OCI-M2 (cell line): ENCODE measurements around the gene RMI1.
"Not testable (repeated sequence)": the region's sequence is repeated elsewhere in the genome, so short reads cannot be mapped to it uniquely, and the experiment has no call there.

Source experiments
- DNase-seq: peaks from one replicate; lab custom pipeline; 2025; ENCODE audit not compliant: unreplicated experiment; lab: John Stamatoyannopoulos, UW

Gene RMI1

DNA sequence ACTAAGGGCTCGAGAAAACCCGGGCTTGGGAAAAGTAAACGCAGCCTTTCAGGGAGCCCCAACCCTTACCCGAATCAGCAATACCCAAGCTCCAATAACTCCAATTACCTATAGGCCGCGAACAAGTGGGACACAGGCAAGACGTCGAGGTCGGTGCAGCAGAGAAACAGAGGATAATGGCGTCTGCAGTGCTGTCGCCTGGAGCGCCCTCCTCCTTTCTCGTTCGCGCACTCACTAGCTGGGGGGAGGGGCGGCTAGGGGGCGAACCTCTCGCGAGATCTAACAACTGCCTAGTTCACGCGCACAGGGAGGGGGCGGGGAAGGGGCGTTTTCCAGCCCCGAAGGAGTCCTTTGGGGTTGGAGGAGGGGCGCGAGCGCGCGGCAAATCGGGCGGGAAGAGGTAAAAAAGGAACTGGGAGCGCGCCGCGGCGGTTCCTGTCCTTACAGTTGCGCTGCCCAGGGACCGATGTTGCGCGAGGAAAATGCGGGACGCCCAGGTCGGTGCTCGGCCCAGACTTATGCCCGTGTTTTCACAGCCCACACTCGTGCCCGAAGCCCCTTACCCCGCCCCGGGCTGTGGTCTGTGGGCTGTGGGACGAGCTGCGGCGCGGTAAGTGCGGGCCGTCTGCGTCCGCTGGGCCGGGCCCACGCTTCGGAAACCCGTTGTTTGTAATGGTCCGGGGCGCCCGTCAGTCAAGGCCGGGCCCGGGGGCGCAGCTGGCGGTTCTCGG is at the start of gene RMI1:
RMI1 (plus strand) TSS at position 411 of the 731 bp plus-strand sequence. CDS start 20,182 bp downstream, outside the sequence.
- peak; percentile 92 for DNase-seq

DNA sequence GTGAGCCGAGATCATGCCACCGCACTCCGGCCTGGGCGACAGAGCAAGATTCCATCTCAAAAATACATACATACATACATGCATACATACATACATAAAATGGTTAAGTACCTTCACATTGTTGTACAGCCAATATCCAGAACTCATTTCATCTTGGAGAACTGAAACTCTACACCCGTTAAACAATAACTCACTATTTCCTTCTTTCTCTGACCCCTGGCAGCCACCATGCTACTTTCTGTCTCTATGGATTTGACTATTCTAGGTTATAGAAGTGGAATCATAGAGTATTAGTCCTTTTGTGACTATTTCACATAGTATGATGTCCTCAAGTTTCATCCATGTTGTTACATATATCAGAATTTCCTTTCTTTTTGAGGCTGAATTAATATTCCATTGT is 49.7 kb upstream of the RMI1 start:
- DNase-seq, result no peak

DNA sequence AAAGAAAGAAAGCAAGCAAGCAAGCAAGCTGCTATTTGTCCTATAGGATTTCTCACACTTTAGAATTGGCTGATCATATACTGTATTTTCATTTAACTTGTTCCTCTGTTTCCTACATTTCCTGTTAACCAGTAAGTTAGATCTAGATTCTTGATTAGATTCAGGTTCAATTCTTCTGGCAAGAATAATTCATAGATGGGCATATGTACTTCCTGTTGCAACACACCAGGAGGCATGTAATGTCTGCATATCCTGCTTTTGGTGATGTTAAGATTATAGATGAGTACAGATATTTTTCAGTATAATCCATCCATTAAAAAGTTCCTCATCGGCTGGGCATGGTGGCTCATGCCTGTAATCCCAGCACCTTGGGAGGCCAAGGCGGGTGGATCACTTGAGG is 48.6 kb upstream of the RMI1 start:
- DNase-seq, result no peak

DNA sequence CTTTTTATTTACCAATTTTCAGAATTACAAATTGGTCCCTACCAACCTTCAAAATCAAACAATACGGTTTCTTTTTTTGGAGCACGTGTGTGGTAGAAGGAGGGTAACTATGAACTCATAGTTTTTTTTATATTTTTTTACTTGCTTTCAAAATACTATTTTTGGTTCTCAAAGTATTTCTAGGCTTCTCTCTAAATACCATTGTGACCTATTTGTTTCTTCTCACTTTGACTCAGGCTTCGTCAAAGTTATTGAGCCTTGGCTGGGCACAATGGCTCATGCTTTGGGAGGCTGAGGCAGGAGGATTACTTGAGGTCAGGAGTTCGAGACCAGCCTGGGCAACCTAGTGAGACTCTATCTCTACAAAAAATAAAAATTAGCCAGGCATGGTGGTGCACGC is 47.8 kb upstream of the RMI1 start:
- no peak for DNase-seq

DNA sequence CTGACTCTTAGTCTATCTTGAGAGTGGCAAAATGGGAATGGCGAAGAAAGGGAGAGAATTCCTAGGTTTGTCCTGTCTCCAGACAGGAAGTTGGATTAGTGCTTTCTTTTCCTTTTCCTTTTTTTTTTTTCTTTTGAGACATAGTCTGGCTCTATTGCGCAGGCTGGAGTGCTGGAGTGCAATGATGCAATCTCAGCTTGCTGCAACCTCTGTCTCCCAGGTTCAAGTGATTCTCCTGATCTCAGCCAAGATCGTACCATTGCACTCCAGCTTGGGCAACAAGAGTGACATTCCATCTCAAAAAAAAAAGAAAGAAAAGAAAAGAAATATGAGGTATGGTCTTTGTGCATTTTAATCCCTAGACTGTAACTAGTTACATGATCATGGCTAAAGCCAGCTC is 46.8 kb upstream of the RMI1 start:
- no peak for DNase-seq

DNA sequence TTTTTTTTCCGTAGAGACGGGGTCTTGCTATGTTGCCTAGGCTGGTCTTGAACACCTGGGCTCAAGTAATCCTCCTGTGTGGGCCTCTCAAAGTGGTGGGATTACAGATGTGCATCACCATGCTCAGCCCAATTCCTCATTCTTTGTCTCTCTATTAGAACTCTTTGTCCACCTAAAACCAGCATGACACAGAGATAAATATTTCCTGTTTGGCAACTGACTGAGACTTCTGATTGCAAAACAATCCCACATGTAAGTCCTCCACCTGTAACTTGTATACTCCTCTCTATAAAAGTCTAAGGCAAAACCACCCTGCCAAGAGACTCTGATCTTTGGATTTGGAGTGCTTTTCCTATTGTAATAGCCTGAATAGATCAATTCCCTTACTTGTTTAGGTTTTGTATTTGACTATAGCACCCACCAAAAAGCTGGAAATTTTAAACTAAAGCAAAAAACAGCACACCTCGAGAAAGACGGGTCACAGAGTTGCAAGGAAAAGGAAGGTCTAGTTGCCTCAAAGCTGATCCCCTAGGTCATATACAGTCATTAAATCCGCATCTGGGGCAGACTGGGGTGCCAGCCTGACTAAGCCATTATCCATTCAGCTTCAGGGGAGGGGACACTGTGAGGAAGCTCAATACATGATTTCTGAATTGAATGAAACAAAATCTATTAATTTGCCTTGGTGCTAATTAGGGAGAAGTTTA is 45.9 kb upstream of the RMI1 start:
- no peak for DNase-seq

DNA sequence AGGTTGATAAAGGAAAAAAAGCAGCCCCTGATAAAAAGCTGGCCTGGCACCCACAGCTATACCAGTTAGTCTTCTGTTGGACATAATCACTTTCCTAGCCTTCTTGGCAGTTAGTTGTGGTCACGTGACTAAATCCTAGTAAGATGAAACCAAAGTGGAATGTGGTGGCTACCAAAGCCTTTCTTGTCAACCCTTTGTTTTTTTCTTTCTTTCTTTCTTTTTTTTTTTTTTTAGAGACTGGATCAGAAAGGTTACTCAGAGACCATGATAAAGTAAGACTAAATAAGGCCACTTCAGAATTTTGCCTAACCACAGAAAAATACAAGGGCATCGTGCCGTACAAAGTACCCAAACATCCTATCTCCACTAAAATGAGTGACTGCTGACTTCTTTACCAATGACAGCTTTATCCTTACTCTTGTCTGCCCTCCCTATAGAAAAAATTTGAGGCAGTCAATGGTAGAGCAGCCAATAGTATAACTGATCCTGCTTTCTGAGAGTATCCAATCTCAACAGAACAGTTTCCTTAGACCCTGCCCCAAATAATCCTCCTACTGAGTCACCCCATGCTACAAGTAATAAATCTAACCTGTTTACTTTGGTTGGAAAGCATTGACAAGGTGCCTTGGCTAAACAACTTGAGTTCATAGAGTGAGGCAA is 45.2 kb upstream of the RMI1 start:
- DNase-seq, result no peak

DNA sequence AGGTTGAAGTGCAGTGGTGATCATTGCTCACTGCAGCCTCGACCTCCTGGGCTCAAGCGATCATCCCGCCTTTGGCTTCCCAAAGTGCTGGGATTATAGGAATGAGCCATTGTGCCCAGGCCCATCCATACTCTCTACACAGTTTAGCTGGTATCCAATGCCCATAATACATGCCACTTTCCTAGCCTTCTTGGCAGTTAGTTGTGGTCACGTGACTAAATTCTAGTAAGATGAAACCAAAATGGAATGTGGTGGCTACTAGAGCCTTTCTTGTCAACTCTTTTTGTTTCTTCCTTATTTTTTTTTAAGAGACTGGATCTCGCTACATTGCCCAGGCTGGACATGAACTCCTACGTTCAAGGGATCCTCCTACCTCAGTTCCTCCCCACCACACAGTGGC is 44.1 kb upstream of the RMI1 start:
- no peak for DNase-seq

DNA sequence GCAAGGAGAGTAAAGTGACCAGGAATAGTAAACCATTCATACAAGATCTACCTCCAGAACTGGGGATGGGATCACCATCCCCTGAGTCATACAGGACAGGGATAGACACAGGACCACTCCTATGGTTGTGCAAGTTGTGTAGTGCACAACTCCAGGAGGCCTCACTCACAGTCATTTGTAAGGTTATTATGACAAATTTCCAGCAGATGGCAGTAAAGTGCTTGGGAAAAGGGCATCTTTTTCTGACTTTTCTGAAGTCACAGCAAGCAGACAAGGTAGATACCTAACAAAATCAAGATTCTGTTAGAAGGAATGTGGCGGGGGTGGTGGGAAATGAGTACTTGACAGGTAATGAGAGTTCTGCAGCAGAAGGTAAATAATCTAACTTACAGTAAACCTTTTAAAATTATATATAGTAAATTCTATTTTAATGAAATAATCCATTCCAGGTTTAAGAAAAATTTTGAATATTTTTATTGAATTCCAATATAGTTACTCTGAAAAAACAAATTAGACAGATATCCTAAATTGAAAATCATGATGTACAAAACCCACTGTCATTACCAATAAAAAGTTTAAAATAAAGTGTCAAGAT is 42.6 kb upstream of the RMI1 start:
- DNase-seq, result no peak

DNA sequence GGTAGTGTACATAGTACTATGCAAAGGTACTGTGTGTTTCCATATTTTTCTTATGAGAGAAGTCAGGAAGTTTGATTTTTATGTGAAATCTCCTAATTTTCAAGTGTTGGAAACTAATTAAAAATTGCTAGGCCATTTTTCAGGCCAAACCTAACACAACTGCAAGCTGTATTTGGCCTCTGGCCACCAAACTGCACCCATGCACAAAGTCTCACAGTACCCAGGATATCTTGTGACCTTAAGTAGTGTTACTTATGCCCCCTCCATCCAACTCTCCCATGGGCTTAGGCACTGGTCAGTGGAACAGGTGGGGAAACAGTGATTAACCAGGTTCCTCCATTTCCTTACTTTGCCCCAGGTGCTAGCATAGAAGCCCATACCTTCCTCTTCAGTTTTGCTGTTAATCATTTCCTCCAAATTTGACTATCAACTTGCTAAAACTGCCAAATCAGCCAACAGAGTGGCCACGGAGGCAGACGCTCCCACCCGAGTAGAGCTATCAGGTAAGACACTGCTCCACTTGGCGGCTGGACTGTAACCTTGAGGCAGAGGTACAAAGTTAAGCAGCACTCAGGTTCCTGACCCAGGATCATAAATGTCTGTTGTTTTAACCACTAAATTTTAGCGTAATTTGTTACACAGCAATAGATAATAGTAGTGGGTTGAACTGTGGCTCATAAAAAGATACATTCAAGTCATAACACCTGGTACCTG is 39.9 kb upstream of the RMI1 start:
- DNase-seq, result no peak

DNA sequence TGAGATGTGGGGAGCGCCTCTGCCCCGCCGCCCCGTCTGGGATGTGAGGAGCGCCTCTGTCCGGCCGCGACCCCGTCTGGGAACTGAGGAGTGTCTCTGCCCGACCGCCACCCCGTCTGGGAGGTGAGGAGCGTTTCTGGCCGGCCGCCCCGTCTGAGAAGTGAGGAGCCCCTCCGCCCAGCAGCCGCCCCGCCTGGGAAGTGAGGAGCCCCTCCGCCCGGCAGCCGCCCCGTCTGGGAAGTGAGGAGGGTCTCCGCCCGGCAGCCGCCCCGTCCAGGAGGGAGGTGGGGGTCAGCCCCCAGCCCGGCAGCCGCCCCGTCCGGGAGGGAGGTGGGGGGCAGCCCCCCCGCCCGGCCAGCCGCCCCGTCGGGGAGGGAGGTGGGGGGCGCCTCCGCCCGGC is 32.5 kb upstream of the RMI1 start:
- DNase-seq, result not testable (repeated sequence)

DNA sequence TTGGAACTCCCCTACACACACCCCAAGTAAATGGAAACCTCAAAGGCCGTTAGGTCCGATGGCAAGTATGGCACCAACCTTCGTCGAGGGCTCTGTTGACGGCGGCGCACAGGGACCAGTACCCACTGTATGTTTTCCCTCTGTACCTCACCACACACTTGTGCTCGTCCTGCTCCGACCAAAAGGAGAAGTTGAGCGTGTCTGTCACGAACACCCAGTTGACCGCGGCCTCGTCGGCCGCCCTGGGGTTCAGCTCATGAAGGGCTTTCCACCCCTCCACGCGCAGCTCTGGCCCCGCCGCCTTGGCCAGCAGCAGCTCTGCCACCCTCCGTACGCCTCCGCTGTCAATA is 24.5 kb upstream of the RMI1 start:
- no peak for DNase-seq

DNA sequence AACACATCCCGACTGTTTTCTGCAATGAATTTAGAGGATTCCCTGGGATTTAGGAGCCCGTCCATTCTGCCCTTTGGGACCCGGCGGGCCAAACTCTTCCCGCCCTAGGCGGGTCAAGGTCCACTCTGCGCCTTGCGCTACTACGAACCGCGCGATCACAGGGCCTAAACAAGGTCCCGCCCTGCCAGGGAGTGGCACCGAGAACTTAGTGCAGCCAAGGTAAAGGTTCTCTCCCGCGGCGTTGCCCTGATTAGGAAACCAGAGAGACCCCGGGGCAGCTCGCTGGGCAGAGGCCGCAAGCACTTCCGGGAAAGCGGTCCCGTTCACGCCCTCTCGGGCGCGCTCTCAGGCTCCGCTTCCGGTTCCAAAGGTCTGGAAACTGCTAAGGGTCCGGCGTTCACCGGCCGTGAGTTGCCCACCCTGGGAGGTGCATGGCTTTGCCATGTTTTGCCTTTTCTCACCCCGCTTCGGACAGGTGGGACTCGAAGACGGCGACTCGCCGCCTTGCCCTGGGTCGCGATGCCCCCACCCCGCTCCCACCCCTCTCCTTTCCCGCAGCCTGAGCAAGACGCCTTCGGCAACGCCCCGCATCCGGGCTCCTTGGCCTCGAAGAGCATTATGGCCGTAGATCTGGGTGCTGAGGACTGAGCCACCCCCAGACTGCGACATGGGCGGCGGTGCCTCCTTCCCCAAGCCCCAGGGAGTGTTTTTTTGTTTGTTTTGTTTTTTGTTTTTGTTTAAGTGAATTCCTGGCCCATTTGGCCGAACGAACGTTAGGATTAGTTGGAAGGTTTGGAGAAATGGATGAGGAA is 24.0 kb upstream of the RMI1 start:
- DNase-seq, result no peak

DNA sequence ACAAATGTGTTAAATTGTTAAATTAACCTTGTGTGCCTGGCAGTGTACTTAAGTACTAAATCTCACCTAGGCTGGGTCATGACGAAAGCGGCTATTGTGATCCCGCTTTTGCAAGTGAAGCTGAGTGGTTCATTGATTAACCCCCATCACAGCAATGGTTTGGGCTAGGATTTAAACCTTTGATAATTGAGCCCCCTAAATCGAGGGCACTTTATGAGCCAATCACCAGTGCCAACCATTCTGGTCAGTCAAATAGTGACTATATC is 23.4 kb upstream of the RMI1 start:
- no peak for DNase-seq

DNA sequence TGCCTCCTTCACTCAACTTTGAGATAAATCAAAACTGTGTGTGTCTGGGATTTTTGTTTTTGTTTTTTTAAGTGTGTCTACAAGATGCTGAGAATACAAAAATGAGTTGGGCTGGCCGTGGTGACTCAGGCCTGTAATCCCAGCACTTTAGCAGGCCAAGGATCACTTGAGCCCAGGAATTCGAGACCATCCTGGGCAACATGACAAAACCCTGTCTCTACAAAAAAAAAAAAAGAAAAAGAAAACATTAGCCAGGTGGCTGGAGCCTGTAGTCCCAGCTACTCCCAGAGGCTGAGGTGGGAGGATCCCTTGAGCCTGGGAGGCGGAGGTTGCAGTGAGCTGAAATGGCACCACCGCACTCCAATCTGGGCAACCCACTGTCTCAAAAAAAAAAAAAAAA is 21.5 kb upstream of the RMI1 start:
- DNase-seq, result no peak

DNA sequence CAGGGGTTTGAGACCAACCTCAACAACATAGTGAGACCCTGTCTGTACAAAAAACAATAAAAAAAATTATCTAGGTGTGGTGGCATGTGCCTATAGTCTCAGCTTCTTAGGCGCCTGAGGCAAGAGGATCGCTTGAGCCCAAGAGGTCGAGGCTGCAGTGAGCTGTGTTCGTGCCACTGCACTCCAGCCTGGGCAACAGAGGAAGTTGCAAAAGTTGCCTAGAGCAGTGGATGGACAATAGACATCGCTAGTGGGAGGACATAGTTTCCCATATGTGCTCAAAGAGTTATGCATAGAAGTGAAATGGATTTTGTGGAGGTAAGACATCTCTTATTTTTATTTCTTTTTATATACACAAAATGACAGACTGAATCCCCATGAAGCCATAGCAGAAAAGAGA is 19.6 kb upstream of the RMI1 start:
- no peak for DNase-seq

DNA sequence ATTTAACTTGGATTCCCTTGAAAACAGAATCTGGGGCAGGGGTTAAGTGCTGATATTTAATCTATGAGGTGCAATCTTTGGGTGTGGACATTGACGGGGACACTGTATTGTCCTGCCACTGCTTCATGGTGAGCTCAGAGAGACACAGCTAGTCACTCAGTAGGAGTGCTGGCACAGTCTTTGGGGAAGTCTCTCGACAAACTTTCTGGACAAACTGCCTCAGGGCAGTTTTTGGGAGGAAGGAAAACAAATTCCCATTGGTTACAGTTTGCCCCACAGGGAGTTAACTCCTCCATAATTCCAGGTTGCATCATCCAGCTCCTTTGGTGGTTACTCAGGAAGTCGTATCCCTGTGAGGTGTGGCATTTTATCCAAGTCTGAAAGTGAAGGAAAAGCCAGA is 18.4 kb upstream of the RMI1 start:
- DNase-seq, result no peak

DNA sequence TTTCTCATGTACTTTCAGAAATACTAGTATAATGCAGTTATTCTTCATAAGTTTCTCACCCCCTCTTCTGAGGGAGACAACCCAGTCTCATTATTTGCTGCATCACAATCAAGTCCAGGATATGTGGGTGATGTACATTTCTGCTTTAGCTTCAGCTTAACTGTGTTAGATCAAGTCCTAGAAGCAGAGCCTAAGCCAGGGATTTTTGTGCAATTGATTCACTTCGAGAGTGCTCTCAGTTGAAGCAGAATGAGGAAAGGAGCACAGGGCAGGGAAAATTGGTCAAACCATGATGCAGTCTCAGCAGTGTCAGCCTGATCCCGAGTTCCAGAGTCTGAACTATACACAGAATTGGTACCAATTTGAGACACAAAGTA is 15.6 kb upstream of the RMI1 start:
- no peak for DNase-seq

DNA sequence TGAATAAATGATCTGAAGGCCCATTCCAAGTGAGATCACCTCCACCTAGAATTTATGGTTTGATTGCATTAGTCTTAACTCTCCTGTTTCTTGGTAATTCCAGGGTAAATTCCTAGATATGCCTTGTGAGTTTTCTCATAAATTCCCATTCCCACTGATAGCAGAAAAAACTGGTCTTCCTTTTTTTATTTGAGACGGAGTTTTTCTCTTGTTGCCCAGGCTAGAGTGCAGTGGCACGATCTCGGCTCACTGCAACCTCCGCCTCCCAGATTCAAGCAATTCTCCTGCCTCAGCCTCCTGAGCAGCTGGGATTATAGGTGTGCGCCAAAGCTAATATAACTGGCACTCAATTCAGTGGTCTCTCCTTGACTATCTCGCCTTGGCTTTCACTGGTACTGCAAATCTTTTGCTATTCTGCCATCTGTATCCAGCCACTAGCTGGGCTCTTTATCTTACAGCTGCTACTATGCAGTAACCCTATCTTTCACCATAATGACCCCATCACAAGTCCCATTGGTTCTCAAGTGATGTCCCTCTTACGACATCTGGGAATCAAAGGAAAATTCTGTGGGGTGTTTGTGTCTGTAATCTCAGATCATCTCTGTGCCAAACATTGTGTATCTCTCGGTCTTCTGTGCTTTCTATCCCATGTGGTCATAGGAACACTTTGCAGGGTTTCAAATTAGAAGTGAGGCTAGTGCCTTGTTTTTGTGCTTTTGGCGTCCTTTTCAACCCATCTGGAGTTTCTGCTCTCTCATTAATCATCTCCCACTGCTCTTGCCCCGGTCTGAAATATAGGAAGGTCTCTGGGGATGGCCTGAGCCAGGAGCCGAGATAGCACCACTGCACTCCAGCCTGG is 15.0 kb upstream of the RMI1 start:
- no peak for DNase-seq

DNA sequence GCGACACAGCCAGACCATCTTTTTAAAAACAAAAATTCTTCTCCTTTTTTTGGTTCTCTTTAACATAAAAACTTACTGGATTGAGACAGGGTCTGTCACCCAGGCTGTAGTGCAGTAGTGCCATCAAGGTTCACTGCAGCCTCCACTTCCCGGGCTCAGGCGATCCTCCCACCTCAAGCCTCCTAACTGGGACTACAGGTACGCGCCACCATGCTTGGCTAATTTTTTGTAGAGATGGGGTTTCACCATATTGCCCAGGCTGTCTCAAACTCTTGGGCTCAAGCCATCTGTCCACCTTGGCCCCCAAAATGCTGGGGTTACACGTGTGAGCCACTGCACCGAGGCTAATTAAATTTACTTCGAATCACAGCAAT is 14.4 kb upstream of the RMI1 start:
- no peak for DNase-seq
